HG02798 (cell line): Measurements from ENCODE around the gene ZBTB7B.
"Not testable (repeated sequence)": the region's sequence is repeated elsewhere in the genome, so short reads cannot be mapped to it uniquely, and the experiment has no call there.

Experiments used
- ATAC-seq: cut with Tn5 transposase; IDR thresholded peaks from one replicate; pipeline ENCODE4 v1.9.1; 2021; ENCODE audit warnings: mild to moderate bottlenecking; ENCODE audit not compliant: unreplicated experiment, poor library complexity

Gene ZBTB7B

DNA sequence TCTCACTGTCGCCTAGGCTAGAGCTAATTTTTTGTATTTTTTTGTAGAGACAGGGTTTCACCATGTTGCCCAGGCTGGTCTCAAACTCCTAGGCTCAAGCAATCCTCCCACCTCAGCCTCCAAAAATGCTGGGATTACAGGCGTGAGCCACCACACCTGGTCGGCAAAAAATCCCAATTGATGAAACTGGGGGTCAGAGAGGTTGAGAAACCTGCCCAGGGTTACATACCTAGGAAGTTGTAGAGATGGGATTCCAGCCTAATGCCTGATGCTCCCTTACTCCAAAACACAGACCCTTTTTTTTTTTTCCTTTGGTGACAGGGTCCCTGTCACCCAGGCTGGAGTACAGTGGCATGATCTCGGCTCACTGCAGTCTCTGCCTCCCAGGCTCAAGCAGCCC, 15.9 kb upstream of the ZBTB7B start:
- not testable (repeated sequence) for ATAC-seq

DNA sequence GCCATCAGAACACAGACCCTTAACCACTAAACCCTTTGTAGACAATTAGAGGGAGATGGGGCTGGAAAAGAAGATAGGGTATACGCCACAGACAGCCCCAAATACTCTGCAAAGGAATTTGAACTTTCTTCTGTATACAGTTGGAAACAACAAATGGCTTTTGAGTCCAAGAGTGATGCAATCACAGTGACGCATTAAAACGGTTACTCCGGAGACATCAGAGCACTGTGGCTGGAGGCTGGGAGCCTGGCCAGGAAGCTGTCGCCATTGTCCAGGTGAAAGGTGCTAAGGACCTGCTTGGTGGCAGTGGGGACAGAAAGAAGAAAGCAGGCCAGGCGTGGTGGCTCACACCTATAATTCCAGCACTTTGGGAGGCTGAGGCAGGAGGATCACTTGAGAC, 15.3 kb upstream of the ZBTB7B start:
- no peak for ATAC-seq

DNA sequence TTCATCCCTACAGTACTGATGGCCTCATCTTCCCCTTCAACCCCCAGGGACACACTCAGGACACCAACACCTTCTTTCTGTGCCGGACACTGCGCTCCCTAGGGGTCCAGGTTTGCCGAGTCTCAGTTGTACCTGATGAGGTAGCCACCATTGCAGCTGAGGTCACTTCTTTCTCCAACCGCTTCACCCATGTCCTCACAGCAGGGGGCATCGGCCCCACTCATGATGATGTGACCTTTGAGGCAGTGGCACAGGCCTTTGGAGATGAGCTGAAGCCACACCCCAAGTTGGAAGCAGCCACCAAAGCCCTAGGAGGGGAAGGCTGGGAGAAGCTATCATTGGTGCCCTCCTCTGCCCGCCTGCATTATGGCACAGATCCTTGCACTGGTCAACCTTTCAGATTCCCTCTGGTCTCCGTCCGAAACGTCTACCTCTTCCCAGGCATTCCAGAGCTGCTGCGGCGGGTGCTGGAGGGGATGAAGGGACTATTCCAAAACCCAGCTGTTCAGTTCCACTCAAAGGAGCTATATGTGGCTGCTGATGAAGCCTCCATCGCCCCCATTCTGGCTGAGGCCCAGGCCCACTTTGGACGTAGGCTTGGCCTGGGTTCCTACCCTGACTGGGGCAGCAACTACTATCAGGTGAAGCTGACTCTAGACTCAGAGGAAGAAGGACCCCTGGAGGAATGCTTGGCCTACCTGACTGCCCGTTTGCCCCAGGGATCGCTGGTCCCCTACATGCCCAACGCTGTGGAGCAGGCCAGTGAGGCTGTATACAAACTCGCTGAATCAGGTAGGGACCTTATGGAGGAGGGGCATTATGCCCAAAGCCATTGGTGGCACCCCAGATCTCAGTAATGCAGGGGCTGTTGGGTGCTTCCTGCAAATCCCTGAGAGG, 14.3 kb upstream of the ZBTB7B start:
- no peak for ATAC-seq

DNA sequence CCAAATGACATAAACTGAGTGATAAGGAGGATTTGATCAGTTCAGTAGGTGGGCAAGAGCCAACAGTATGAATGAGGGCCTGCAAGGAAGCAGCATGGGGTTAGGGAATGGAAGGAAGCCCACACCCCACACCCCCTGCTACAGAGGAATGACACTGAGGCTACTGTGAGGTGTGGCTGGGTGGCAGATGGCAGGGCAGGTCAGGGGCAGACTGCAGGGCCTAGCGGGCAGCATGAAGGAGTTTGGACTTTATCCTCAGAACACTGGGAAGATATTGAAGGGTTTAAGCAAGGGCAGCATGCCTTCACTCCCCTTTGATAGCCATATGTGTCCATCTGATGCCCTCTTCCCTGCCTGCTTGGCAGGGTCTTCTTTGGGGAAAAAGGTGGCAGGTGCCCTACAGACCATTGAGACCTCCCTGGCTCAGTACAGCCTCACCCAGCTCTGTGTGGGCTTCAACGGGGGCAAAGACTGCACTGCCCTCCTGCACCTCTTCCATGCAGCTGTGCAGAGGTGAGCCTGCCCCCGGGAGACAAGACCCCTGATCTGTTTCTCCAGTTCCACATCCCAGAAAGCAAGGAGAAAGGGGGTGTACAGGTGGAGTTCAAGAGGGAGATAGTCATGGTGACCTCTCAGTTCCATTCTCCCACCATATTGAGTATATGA, 13.3 kb upstream of the ZBTB7B start:
- no peak for ATAC-seq

DNA sequence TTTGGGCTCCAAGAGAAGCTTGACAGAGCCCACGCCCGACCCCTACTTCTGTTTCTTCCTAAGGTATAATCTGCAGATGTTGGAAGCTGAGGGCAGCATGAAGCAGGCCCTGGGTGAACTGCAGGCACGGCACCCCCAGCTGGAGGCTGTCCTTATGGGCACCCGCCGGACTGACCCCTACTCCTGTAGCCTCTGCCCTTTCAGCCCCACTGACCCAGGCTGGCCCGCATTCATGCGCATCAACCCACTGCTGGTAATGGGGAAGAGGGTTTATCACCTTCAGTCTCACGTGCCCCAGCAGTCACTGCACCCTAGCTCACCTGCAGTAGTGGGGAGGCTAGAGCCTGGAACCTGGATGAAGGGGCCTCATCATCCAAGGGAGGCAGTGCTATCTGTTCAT, 12.3 kb upstream of the ZBTB7B start:
- ATAC-seq = no peak

DNA sequence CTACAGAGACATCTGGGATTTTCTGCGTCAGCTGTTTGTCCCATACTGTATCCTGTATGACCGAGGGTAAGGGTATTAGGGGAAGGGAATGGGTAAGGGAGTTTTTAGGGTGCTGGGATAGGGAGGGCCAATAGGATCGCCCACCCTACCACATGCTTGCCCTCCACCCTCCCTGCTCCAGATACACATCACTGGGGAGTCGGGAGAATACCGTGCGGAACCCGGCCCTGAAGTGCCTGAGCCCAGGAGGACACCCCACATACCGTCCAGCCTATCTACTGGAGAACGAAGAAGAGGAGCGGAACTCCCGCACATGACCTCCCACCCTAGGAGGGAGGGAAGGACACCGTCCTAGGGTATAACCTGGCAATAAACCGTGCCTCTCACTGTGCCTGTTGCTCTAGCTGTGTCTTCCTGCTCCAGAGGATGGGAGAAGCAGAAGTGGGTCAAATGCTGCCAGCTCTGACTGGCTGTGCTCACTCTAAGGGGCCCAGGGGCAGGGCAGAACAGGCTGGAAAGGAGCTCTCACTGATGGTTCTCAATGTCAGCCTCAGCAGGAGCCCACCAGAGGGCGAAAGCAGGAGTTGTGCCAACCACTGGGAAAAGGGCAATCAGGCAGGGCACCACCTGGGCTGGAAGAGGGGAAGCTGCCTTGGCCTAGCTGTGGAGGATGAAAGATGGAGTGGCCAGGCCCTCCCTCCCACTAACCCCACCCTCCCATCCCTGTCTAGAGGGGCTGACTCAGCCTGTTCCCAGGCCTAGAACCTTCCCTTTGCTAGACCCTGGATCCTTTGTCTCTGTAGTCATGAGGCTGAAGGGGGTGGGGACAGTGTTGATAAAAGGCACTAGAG, 9.7 kb upstream of the ZBTB7B start:
- no peak for ATAC-seq

DNA sequence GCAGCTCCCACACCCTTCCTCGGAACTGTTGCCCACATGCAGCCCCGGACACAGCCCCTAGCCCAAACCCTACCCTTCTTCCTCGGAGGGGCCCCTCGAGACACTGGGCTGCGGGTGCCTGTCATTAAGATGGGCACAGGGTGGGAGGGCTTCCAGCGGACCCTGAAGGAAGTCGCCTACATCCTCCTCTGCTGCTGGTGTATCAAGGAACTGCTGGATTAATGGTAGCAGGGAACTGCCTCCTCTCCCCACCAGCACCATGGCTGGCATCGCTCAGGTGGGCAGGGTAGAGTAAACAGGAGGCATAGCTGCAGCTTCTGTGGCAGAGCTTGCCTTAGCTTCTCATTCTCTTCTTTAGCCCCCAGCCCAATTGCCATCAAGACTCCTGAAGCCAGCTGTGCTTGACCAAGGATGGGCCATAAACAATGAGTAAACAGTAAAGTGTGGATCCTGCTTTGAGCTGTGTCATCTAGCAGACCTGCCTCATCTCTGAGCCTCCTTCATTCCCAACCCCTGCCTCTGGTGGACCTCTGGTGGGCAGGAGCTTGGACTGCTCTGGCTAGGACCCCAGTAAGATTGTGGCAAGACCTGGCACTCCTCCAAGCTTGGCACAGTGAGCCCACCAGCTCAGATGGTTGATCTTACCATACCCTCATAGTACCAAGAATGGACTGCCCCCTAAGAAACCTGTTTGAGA, 8.9 kb upstream of the ZBTB7B start, which contains the start of gene LENEP:
TSS of gene LENEP (plus strand) at position 15 of the 697 bp plus-strand sequence. CDS start at position 37, 22 bp downstream.
- no peak for ATAC-seq

DNA sequence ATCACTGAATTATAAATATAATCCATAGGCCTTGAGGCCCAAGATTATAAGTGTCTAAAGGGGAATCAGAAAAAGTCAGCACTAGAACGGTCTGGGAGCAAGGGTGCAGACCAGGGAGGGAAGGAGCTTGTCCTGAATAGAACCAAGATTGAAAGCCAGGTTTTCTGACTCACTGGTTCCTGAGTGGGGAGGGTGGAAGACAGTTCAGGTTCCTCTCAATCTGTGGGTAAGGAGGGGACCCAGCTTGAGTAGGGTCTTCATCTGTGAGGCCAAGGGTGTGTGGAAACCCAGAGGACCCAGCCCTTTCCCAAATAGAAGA, 8.4 kb upstream of the ZBTB7B start:
- ATAC-seq = no peak

DNA sequence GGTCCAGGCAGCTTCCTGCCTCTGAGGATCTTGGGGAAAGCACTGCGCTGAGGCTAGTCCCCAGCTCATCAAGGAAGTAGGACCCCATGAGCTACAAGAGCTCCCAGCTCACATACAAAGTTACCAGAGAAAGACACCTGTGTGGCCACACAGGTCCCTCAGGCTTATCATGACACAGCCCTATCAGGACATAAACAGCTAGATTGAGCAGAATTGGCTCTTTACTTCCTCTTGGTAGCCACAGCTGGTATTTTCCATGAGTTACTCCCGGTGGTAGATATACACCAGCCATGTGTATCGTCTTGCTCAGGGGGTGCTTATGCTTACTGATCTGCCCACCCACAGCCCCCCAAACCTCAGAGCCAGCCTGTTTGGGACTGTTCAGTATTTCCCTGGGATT, 8.0 kb upstream of the ZBTB7B start:
- ATAC-seq = no peak

DNA sequence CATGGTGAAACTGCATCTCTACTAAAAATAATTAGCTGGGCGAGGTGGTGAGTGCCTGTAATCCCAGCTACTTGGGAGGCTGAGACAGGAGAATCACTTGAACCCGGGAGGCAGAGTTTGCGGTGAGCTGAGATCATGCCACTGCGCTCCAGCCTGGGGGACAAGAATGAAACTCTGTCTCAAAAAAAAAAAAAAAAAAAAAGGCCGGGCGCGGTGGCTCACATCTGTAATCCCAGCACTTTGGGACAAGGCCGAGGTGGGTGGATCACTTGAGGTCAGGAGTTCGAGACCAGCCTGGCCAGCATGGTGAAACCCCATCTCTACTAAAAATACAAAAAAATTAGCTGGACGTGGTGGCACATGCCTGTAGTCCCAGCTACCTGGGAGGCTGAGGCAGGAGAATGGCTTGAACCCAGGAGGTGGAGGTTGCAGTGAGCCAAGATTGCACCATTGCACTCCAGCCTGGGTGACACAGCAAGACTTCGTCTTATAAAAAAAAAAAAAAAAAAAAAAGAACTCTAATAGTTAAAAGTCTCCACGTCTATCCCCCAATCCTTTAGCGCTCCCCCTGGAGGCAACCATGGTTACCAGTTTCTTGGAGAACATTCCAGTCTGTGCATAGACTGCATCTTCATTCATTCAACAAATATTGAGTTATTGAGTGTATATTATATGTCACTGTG, 7.2 kb upstream of the ZBTB7B start:
- ATAC-seq = not testable (repeated sequence)

DNA sequence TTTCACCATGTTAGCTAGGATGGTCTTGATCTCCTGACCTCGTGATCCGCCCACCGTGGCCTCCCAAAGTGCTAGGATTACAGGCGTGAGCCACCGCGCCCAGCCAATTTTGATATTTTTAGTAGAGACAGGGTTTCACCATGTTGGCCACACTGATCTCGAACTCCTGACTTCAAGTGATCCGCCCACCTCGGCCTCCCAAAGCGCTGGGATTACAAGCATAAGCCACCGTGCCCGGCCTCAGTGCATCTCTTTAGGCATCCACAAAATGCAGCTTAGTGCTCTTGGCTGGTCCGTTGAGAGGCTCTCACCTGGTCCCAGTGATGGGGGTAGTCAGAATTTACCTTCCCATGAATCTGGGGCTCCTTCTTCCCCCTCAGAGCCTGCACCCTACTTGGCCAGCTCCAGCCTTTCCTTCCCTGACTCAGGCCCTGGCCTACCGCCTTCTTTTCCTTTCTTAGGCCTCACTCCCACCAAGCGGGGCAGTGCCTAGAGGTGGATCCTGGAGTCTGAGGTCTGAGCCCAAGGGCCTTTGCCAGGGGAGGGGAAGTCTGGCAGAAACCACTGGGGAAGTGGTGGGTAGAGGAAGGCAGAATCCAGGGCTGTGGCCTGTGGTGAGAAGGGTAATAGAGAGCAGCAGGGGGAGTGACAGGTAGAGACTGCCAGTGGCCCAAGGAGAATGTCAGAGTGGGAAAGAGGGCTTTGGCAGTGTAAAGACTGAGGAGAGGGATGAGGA, 5.5 kb upstream of the ZBTB7B start:
- ATAC-seq = no peak

DNA sequence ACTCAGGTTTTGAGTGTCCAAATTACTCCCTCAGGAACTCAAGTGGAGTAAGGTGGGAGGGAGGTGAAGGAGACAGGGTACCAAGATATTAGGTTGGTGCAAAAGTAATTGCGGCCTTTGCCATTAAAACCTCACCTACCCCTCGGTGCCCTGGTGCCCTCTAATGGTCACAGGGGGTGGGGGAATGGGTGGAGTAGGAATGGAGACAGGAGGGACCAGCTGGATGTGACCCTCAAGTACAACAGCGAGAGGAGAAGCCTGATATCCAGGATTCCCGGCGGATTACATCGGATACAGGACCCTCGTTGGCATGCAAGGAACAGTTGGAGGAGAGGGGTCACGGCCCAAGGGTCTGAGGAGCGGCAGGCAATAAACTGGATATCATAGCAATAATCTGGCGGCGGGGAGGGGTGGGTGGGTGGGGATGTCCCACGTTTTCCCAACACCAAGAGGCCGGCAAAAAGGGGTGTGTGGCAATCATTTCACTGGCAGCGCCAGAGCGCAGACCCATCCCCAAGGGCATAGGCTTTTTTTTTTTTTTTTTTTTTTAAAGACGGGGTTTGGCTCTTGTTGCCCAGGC, 4.3 kb upstream of the ZBTB7B start:
- ATAC-seq = no peak

DNA sequence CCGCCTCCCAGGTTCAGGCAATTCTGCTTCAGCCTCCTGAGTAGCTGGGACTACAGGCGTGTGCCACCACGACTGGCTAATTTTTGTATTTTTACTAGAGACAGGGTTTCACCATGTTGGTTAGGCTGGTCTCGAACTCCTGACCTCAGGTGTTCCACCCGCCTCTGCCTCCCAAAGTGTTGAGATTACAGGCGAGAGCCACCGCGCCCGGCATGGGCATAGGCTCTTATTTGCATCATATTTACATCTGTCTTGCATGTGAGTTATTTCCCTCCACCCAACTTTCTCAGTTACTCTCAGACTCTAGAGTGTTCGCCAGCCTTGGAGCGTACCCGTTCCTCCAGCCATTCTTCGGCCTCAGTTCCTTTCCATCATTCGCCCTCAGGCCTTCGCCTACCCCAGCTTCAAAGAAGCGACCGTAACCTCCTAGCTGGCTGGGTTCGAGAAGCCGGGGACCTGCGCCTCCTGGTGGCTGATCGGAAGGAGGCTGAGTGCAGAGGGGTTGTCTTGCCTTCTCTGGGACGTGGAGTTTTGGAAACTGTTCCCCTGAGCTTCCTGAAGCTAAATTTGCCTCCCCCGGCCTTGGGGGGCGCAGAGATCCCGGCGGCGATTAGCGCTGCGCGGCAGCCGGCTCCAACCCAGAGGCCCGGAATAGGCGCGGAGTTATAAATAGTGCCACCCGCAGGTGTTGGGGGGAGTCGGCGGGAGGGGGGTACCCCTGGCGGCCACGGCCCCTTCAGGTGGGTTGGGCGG, 3.6 kb upstream of the ZBTB7B start:
- no peak for ATAC-seq

DNA sequence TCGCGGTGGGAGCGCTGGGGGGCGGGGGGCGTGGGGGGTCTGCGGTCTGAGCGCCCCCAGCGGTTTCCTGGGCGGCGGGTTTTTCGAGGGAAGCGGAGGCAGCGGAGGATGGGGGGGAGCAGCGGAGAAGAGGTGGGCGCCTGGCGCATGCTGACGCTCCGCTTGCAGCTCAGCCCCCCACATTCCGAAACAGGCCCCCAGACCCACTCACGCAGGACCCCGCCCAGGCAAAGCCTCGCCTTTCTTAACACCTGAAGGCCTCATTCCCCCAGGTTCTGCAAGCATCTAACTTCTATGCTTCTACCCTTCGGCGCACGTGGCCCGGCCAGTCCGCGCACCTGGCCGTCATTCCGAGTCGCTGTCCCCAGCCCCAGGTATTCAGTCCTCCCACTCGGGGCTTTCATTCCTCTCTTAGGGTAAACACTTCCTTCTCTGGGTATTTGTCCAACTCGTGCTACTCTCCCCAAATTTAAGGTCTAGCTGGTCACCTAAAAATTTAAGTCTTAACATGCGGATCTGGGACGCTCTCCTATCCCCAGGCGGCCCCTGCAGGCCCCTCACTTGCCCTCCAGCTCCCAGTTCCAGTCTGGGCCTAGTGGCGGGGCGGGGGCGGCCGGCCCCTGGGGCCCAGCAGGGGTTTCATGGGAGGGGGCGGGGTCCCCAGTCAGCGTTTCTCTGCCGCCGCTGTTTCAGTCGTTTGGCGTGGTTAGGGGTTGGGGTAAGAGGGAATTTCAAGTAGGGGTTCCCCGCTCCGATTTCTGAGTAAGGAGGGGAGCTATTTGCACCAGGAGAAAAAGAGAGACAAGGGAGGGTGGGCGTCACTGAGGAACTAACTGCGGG, 2.8 kb upstream of the ZBTB7B start:
- no peak for ATAC-seq

DNA sequence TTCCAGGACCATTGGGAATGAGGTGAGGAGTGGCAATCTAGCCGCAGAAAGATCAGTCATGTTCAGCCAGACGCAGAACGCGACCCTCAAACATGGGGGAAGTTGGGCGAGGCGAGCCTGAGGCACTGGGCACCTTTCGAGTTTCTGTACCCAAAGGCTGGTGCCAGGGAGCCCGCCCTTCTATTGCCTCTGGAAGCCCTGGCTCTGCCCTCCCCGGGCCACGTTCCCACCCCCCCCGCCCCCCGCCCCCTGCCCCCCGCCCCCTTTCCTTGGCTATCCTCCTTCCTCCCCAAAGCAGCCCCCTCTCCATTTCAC, 2.2 kb upstream of the ZBTB7B start:
- ATAC-seq = no peak

DNA sequence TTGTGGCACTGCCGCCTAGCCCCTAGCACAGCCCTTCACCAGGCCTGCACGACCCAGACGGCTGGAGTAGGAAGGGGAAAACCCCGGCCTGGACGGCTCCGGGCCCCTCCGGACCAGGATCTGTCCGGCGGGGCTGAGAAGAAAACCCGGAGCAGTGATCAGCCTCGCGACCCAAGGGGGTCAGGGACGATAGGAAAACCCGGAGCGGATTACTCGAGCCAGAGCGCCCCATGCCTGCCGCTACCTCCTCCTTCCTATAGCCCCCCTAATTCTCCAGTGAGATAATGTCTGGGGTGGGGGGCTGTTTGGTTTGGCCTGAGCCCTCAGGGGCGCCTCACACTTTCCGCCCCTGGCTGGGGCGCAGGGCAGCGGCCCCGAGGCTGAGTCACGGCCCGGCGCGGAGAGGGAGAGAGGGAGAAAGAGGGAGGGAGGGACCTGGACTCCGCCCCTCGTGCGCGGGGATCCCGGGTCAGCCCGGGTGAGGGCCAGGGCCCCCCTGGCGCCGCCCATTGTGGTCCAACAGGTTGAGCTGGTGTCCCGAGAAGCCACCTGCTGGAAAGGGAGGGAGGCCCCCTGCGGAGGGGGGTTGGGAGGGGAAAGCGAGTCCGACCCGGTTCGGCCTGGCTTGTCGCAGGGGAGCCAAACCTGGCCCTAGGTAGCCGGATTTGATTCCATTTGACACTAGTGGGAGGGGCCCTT, 1.7 kb upstream of the ZBTB7B start:
- peak; percentile 50 for ATAC-seq

DNA sequence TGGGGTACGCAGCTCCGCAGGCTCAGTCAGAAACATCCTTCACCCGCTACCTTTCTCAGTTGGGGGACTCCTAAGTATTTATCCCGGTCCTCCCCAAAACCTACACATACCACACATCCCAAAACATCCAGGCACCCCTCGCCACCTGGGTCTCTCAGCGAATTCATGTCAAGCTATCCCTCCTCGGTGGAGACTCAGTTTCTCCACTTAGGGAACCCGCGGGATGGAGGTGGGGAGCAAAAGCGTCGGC, 1.3 kb upstream of the ZBTB7B start:
- ATAC-seq = no peak
